ENCODE results near the gene LCE1B.

The LCE1B gene

DNA sequence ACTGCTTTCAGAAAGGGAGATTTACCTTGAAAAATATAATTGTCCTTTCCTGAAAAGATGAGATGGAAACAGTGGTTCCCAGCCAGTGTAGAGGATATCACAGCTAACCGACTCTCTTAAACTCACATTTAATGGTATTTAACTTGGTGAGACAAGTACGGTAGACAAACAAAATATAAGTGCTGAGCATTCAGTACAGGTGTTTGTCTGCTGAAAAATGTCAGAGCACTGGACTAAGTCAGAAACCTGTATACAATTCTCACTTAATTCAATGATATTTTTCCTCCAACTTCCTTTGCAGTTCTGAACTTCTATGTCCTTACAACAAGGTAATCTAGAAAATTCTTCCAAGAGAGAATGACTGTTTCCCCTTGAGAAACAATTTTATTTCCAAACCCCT is at the start of gene LCE1B:
LCE1B (plus strand) TSS at position 301 of the 400 bp plus-strand sequence. CDS start 476 bp downstream, outside the sequence.
- DNase-seq (ENCODE audit: low read depth), result no peak

GRCh38 chr1:152768847-152769533 is 42.8 kb upstream of the LCE1B start:
- DNase-seq (ENCODE audit: low read depth), result no peak

DNA sequence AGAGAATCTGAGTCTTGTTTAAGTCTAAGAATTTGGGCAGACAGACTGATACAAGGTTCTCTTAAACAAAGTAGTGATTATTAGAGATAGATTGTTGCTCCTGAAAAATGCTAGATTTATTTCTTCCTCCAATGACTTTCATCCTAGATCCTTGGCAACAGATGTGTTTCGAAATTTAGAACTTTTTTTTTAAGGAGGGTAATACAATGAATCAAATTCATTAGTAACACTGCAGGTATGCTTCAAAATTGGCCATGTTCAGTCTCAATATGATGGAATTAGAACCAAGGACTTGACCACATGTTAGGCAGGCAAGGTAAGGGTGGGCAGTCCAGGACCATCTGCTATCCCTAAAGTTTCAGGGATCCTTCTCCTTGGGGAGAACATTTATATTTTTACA is 41.4 kb upstream of the LCE1B start:
- DNase-seq (ENCODE audit: low read depth), result no peak

- DNase-seq (ENCODE audit: low read depth), result no peak
These were observed 36.9 kb upstream of the LCE1B start, which contains the start of gene LCE1F for GRCh38 chr1:152774875-152775274. TSS of gene LCE1F (plus strand) at chr1:152775140. CDS start at chr1:152776372, 1,232 bp downstream.

GRCh38 chr1:152776361-152776760 is 35.4 kb upstream of the LCE1B start:
- DNase-seq (ENCODE audit: low read depth), result no peak

GRCh38 chr1:152777510-152778137 is 34.1 kb upstream of the LCE1B start:
- no peak for DNase-seq (ENCODE audit: low read depth)

- DNase-seq (ENCODE audit: low read depth), result no peak
These were observed 28.7 kb upstream of the LCE1B start for GRCh38 chr1:152783095-152783494.

DNA sequence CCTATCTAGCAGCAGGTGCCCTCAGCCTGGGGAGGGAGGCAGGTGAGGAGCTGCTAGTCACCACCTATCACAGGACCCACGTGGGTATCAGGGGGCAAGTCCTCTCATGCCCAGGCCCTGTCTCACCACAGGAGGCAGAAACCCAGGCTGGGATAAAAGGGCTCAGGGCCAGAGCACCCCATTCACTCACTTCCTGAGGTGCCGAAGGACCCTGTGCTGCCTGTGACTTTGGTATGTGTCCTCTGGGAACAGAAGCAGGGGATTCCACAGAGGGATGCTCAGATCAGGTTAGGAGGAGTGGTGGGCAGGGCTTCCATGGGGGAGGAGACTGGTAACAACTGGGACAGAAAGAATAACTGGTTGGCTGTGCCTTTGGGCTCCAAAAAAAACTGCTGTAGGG is 25.7 kb upstream of the LCE1B start, which contains the start of gene LCE1E:
LCE1E (plus strand) TSS at position 181 of the 400 bp plus-strand sequence. CDS start 1,043 bp downstream, outside the sequence.
- DNase-seq (ENCODE audit: low read depth), result no peak

- DNase-seq (ENCODE audit: low read depth), result no peak
These were observed 16.1 kb upstream of the LCE1B start for GRCh38 chr1:152795686-152796085.

- DNase-seq (ENCODE audit: low read depth), result no peak
These were observed 15.3 kb upstream of the LCE1B start, which contains the start of gene LCE1D for GRCh38 chr1:152796421-152796820. TSS of gene LCE1D (plus strand) at chr1:152796721. CDS start at chr1:152797795, 1,074 bp downstream.

- DNase-seq (ENCODE audit: low read depth), result no peak
These were observed 10.4 kb upstream of the LCE1B start for GRCh38 chr1:152801333-152801732.

GRCh38 chr1:152806576-152806975 is 5.2 kb upstream of the LCE1B start, which contains the start of gene LCE1C:
TSS of gene LCE1C (minus strand) at chr1:152806651. CDS start at chr1:152805478, 1,173 bp downstream.
- no peak for DNase-seq (ENCODE audit: low read depth)

GRCh38 chr1:152811050-152811449 is 721 bp upstream of the LCE1B start:
- DNase-seq (ENCODE audit: low read depth), result no peak

DNA sequence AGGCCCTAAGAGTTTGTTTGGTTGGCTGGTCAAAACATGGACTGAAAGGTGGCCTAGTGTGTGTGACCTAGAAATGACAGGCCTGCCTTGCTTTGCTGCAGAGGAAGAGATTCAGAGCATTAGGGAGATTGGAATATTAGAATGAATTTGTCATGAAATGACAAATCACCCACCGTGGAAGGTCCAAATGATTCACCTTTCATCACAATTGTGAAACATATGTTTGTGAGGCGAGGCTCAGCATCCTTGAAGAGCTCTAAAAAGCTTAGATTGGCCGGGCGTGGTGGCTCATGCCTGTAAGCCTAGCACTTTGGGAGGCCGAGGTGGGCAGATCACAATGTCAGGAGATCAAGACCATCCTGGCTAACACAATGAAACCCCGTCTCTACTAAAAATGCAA is 5.5 kb downstream of the LCE1B start:
- no peak for DNase-seq (ENCODE audit: low read depth)

DNA sequence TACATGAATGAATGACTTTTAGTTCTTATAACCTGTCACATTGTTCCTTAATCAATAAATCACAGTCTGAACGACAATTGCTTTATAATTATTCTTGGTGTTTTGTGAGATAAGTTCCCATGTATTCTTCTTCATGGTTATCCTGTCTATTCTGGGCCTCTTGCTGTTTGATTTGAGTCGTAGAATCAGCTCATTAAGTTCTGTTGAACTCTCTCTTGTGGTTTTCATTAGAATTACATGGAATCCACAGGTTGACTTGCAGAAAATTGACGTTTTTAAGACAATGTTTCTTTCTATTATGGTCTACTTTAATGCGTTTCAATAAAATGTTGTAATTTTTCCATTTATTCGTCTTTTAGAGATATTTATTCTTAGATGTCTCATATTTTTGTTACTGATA is 11.5 kb downstream of the LCE1B start:
- no peak for DNase-seq (ENCODE audit: low read depth)

GRCh38 chr1:152824964-152825363 is 13.2 kb downstream of the LCE1B start:
- DNase-seq (ENCODE audit: low read depth), result no peak

DNA sequence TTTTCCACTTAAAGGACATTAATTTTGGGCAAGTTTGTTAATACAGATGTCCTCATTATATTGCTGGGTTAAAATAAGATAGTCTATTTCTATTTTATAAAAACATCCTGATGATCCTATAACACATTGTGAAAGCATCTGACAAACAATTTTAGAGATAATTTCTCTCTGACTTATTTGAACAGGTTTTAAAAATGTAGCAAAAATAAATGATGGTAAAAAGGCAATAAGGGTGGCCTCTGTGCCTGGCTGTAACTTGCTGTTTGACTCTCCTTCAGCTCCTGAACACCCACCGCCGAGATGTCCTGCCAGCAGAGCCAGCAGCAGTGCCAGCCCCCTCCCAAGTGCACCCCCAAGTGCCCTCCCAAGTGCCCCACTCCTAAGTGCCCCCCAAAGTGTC is 15.4 kb downstream of the LCE1B start, which contains the start of gene LCE1A:
LCE1A (plus strand) TSS at position 301 of the 400 bp plus-strand sequence; CDS start at position 301, 0 bp downstream.
- no peak for DNase-seq (ENCODE audit: low read depth)

- DNase-seq (ENCODE audit: low read depth), result no peak
These were observed 25.1 kb downstream of the LCE1B start for GRCh38 chr1:152836870-152837269.

GRCh38 chr1:152842556-152842955 is 30.8 kb downstream of the LCE1B start, which contains the start of gene LCE6A:
TSS of gene LCE6A (plus strand) at chr1:152842856. CDS start at chr1:152843521, 665 bp downstream.
- no peak for DNase-seq (ENCODE audit: low read depth)

DNA sequence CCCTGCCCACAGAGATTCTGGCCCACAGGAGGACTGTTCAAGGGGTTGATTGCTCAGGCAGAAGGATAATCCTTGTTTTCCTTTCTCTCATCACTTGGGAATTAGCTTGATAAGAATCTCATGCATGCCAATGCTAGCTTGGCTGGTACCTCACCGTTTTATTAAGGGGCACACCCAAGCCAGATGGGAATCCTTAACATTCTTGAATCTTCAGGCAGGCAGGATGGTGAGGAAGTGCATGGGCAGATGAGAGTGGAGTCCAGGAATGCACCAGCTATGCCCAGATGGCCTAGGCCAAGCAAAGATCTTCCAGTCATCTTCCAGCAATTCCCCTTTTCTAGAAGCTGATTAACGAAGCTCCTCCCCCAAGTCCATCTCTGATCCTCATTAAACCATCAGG is 43.9 kb downstream of the LCE1B start:
- DNase-seq (ENCODE audit: low read depth), result peak; percentile 18

DNA sequence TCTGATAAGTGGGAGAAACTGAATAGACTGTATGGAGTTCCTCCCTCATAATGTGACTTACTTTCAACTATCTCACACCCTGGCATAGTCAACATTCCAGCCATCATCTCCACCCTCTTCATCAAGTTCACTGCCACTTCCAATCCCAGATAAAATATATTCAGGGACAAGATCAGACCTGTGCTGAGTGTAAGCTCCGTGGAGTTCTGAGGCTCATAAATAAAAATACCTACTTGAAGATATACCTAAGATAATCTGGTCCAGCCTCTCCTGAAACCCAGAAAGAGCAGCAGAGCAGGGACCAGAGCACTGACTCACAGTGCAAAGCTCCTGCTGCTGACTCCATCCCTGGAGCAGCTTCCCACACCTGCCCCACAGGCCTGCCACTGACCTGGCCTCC is 46.3 kb downstream of the LCE1B start:
- no peak for DNase-seq (ENCODE audit: low read depth)

DNA sequence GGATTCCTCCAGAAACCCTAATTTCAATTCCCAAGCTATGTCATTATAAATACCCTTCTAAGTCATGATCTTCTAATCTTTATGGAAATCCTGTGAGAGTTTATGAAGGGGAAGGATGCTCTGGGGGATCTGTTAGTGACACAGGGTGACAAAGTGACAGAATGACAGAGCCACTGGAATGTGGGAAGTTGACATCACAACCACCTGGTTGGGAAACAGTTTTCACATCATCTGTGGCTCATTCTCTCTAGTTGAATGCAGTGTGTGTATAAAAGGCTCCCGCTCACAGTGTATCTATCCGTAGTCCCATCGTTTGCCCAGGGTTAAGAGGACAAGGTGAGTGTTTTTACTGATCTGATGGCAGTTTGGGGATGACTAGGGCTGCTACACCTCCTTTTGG is 47.9 kb downstream of the LCE1B start, which contains the start of gene LCE7A:
LCE7A (plus strand) TSS at position 301 of the 400 bp plus-strand sequence. CDS start 702 bp downstream, outside the sequence.
- no peak for DNase-seq (ENCODE audit: low read depth)

DNA sequence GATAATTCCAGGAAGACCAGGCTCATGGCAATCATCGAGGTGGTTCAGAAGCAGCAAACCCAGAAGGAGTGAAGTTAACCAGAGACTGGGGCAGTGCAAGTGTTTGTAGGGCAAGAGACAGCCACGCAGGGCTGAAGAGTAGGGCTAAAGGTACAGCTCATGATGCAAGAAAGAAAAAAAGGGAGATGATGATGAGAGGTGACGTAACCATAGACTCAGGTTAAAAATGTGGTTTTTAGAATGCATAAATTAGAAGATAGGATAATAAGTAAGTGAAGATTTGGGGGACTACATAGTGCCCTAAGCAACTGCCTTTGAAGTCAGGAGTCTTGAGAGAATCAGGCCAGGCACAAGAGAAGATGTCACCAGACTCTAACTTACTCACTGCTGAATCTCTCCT is 48.4 kb downstream of the LCE1B start:
- DNase-seq (ENCODE audit: low read depth), result no peak
